Hepatocyte (in vitro differentiated cells): ENCODE measurements around the gene YJU2. TPM values are rescaled to one million over a fixed set of nuclear protein-coding genes. Genes with fewer than 3 reads are reported as not detected.
"Not testable (repeated sequence)": the region's sequence is repeated elsewhere in the genome, so short reads cannot be mapped to it uniquely, and the experiment has no call there.

Experiments used
- DNase-seq: peaks from one replicate; pipeline ENCODE4 v3.0.0-alpha.2; 2016; ENCODE audit warnings: low spot score
- H2AFZ ChIP-seq: fragments of 200-600 bp; sonication (generic); 2 replicates; pipeline ENCODE4 v1.6.0; 2016; ENCODE audit warnings: antibody characterized with exemption, mild to moderate bottlenecking
- H3K27ac ChIP-seq: fragments of 200-600 bp; sonication (generic); 2 replicates; pipeline ENCODE4 v1.5.1; 2016; ENCODE audit warnings: mild to moderate bottlenecking
- H3K27me3 ChIP-seq: fragments of 200-600 bp; sonication (generic); 2 replicates; pipeline ENCODE4 v1.6.1; 2016
- H3K36me3 ChIP-seq: fragments of 200-600 bp; sonication (generic); replicated peaks from 2 replicates; pipeline ENCODE4 v1.5.1; 2016; ENCODE audit warnings: low read depth; ENCODE audit not compliant: insufficient read depth
- H3K4me1 ChIP-seq: fragments of 200-600 bp; sonication (generic); 2 replicates; pipeline ENCODE4 v1.5.1; 2016; ENCODE audit warnings: mild to moderate bottlenecking, moderate library complexity; ENCODE audit not compliant: insufficient read depth
- H3K4me2 ChIP-seq: fragments of 200-600 bp; sonication (generic); 2 replicates; pipeline ENCODE4 v1.6.0; 2016
- H3K4me3 ChIP-seq: fragments of 200-600 bp; sonication (generic); 2 replicates; pipeline ENCODE4 v1.5.1; 2016; ENCODE audit warnings: mild to moderate bottlenecking
- H3K79me2 ChIP-seq: fragments of 200-600 bp; sonication (generic); 2 replicates; pipeline ENCODE4 v1.6.0; 2017; ENCODE audit warnings: mild to moderate bottlenecking
- H3K9me2 ChIP-seq: fragments of 200-600 bp; sonication (generic); replicated peaks from 2 replicates; pipeline ENCODE4 v1.6.0; 2017; ENCODE audit warnings: mild to moderate bottlenecking; ENCODE audit not compliant: insufficient read depth
- H3K9me3 ChIP-seq: fragments of 200-600 bp; sonication (generic); 2 replicates; pipeline ENCODE4 v1.5.1; 2016; ENCODE audit warnings: low read depth, mild to moderate bottlenecking
- H4K20me1 ChIP-seq: fragments of 200-600 bp; sonication (generic); 2 replicates; pipeline ENCODE4 v1.6.0; 2016; ENCODE audit warnings: mild to moderate bottlenecking; ENCODE audit not compliant: insufficient read depth, poor library complexity, severe bottlenecking
- EZH2 ChIP-seq: fragments of 200-600 bp; sonication (generic); IDR thresholded peaks from 2 replicates; pipeline ENCODE4 v1.6.1; 2016; ENCODE audit warnings: antibody characterized with exemption, mild to moderate bottlenecking, borderline replicate concordance
- EZH2phosphoT487 ChIP-seq: fragments of 200-600 bp; sonication (generic); IDR thresholded peaks from one replicate; pipeline ENCODE4 v1.6.1; 2018; ENCODE audit warnings: antibody characterized with exemption, mild to moderate bottlenecking, low read depth, moderate library complexity; ENCODE audit not compliant: unreplicated experiment, severe bottlenecking
- WGBS: methylation state at CpG from one replicate; pipeline ENCODE4 v1.1.6; 2016; ENCODE audit warnings: low lambda C conversion rate; ENCODE audit errors: missing lambda C conversion rate; 5-methylcytosine and 5-hydroxymethylcytosine counted together
- polyA plus RNA-seq: library from polyadenylated mRNA; unstranded; fragments of >200 nt; fragmentation: Nextera tagmentation; extraction: Ambion mirVana; gene quantifications from 2 replicates; pipeline ENCODE4 v1.2.1, GENCODE V29; 2016
- total RNA-seq: library from RNA; depleted of rRNA; stranded (reverse); fragments of >200 nt; gene quantifications from 2 replicates; pipeline ENCODE4 v1.2.3, GENCODE V29; 2014
- TF ChIP-seq, protein P1 (sequence below): fragments of 200-600 bp; sonication (generic); IDR thresholded peaks from 2 replicates; pipeline ENCODE4 v1.5.1; 2016; ENCODE audit warnings: antibody characterized with exemption, mild to moderate bottlenecking; ENCODE audit not compliant: poor library complexity

YJU2 gene
- total and polyA plus RNA-seq, 2 experiments from 2014 or later, result 16.0 to 18.8 TPM

DNA sequence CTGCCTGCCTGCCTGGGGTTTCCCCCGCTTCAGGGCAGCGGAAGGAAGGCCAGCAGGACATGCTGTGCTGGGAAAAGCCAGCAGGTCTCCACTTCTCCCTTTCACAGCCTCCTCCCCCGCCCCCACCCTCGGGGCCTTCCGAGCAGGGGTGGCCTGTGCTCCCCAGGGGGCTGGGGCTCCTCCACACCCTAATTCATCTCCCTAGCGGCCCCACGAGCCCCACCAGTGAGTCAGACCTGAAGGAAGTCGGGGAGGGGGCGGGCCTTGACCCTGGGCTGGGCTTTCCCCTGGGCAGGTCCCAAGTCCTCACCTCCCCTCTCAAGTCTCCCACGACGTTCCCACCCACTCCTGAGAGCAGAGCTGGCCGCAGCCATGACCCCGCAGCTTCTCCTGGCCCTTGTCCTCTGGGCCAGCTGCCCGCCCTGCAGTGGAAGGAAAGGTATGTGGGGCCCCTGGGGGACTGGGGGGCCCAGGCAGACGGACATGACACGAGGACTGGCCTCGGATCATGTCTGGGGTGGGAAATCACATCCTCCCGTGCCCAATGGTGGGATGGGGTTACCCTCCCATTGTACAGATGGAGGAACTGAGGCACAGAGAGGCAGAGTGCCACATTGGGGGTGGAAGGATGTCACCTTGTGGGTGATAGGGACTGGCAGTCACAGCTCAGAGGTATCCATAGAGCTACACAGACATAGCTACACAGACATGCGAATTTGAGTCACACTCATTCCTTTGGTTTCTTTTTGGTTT is 17.5 kb upstream of the YJU2 start, which contains the start of gene EBI3:
EBI3 (plus strand) TSS at position 345 of the 753 bp plus-strand sequence; CDS start at position 373, 28 bp downstream.
- Histone ChIP-seq H3K4me2 (peak within 1 kb of the TSS; percentile 61), H3K4me3 (no peak within 1 kb of the TSS), H3K27me3 (no peaks in the 10 kb centered on the region), H3K4me1 (peaks cover 9% of the 10 kb centered on the region), H3K9me2 (no peaks in the 10 kb centered on the region), H2AFZ (peak within 1 kb of the TSS; percentile 55), H3K79me2 (no peaks in the 10 kb centered on the region), H3K36me3 (no peaks in the 10 kb centered on the region), H4K20me1 (no peaks in the 10 kb centered on the region), H3K27ac (no peak within 1 kb of the TSS), H3K9me3 (no peaks in the 10 kb centered on the region)
- WGBS, result 33% methylated on average over 15 of the region's 19 CpGs
- no peak for TF ChIP-seq EZH2
- TF ChIP-seq EZH2phosphoT487, result no peak
- TF ChIP-seq, protein P1, sequence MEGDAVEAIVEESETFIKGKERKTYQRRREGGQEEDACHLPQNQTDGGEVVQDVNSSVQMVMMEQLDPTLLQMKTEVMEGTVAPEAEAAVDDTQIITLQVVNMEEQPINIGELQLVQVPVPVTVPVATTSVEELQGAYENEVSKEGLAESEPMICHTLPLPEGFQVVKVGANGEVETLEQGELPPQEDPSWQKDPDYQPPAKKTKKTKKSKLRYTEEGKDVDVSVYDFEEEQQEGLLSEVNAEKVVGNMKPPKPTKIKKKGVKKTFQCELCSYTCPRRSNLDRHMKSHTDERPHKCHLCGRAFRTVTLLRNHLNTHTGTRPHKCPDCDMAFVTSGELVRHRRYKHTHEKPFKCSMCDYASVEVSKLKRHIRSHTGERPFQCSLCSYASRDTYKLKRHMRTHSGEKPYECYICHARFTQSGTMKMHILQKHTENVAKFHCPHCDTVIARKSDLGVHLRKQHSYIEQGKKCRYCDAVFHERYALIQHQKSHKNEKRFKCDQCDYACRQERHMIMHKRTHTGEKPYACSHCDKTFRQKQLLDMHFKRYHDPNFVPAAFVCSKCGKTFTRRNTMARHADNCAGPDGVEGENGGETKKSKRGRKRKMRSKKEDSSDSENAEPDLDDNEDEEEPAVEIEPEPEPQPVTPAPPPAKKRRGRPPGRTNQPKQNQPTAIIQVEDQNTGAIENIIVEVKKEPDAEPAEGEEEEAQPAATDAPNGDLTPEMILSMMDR, result no peak
- peak; percentile 74 for DNase-seq

DNA sequence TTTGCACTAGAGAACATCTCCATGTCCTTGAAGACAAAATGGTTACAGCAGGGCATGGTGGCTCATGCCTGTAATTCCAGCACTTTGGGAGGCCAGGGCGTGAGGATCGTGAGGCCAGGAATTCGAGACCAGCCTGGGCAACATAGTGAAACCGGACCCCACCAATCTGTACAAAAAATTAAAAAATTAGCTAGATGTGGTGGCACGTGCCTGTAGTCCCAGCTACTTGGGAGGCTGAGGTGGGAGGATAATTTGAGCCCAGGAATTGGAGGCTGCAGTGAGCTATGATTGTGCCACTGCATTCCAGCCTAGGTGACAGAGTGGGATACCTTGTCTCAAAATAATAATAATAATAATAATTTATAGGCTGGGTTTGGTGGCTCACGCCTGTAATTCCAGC is 16.6 kb upstream of the YJU2 start:
- H3K4me2 ChIP-seq, H3K79me2 ChIP-seq, DNase-seq, H4K20me1 ChIP-seq, H3K9me2 ChIP-seq, H3K36me3 ChIP-seq, H2AFZ ChIP-seq, H3K27me3 ChIP-seq, H3K4me3 ChIP-seq, H3K4me1 ChIP-seq, H3K27ac ChIP-seq, H3K9me3 ChIP-seq: not testable (repeated sequence)
- WGBS, result 92% methylated on average over 6 of the region's 6 CpGs

GRCh38 chr19:4231521-4231920 is 15.4 kb upstream of the YJU2 start:
- not testable (repeated sequence) for H3K27ac ChIP-seq, H3K4me3 ChIP-seq, H3K27me3 ChIP-seq, H3K4me2 ChIP-seq, H3K9me2 ChIP-seq, H3K36me3 ChIP-seq, H3K4me1 ChIP-seq, H2AFZ ChIP-seq, H3K79me2 ChIP-seq, H4K20me1 ChIP-seq, DNase-seq, H3K9me3 ChIP-seq
- 96% methylated on average over 6 of the region's 6 CpGs for WGBS

DNA sequence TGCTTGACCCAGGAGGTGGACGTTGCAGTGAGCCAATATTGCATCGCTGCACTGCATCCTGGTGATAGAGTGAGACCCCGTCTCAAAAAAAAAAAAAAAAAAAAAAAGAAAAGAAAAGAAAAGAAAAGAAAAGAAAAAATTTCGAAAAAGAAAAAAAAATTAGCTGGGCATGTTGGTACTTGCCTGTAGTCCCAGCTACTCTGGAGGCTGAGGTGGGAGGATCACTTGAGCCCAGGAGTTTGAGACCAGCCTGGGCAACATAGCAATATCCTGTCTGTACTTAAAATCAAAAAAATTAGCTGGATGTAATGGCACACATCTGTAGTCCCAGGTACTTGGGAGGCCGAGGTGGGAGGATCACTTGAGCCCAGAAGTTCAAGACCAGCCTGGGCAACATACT is 14.7 kb upstream of the YJU2 start:
- H3K9me2 ChIP-seq, H3K36me3 ChIP-seq, H3K9me3 ChIP-seq, H3K4me1 ChIP-seq, H2AFZ ChIP-seq, H4K20me1 ChIP-seq, H3K27me3 ChIP-seq, H3K27ac ChIP-seq, H3K4me2 ChIP-seq, H3K4me3 ChIP-seq, DNase-seq, H3K79me2 ChIP-seq: not testable (repeated sequence)
- WGBS, result 87% methylated on average over 4 of the region's 5 CpGs

GRCh38 chr19:4232614-4233281 is 14.1 kb upstream of the YJU2 start:
- TF ChIP-seq EZH2 (no peak), EZH2phosphoT487 (no peak)
- TF ChIP-seq, protein P1, result no peak
- 74% methylated on average over 21 of the region's 21 CpGs for WGBS
- no peak overlapping the region for H3K4me2 ChIP-seq
- no peaks in the 10 kb centered on the region for H3K36me3 ChIP-seq
- H3K27me3 ChIP-seq, result no peaks in the 10 kb centered on the region
- H3K9me3 ChIP-seq, result no peaks in the 10 kb centered on the region
- no peaks in the 10 kb centered on the region for H4K20me1 ChIP-seq
- H3K79me2 ChIP-seq, result no peaks in the 10 kb centered on the region
- no peaks in the 10 kb centered on the region for H3K9me2 ChIP-seq
- no peak overlapping the region for H3K27ac ChIP-seq
- H2AFZ ChIP-seq, result no peak overlapping the region
- DNase-seq, result no peak
- H3K4me1 ChIP-seq, result peaks cover 9% of the 10 kb centered on the region
- H3K4me3 ChIP-seq, result no peak overlapping the region
